Measurements from ENCODE around the gene CTSE. TPM values are rescaled to one million over a fixed set of nuclear protein-coding genes. Genes with fewer than 3 reads are reported as not detected.

Gene CTSE
- total and polyA plus RNA-seq, 3 experiments from 2014 or later, result not detected

DNA sequence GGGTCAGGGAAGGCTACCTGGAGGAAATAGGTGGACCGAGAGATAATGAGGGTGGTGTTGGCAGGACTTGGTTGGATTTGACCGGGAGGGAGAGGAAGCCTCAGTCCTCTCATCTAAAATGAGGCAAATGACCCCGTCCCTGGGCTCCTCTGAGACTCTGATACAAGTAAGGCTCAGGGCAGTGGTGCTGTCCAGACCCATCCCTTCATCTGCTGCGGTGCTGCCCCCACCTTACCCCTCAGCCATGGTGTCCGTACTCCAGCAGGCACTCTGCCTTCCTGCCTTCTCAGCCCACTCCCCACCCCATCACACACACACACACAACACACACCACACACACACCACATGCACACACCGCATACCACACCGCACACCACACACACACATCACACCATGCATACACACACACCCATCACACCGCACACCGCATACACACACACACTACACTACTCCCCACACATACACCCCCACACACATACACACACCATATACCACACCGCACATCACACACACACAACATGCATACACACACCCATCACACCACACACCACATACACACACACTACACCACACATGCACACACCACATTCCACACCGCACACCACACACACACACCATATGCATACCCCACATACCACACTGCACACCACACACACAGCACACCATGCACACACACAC lies 51.1 kb downstream of the CTSE start:
- Mint-ChIP-seq H3K9me3 (no peaks in the 10 kb centered on the region), H3K4me1 (no peaks in the 10 kb centered on the region), H3K27ac (peak overlapping the region in 1 of 8 donors; percentile 5), H3K27me3 (peaks cover 0 to 3% of the 10 kb centered on the region in 2 donors), H3K4me3 (no peak overlapping the region), H3K36me3 (no peaks in the 10 kb centered on the region)
- Histone ChIP-seq H3K9me3 (ENCODE audit: low read length) (no peaks in the 10 kb centered on the region), H3K4me1 (ENCODE audit: insufficient read depth, low read length) (no peaks in the 10 kb centered on the region), H3K4me3 (ENCODE audit: low read length) (no peak overlapping the region), H3K27me3 (ENCODE audit: insufficient read depth, low read length, poor library complexity, severe bottlenecking) (no peaks in the 10 kb centered on the region), H3K36me3 (ENCODE audit: insufficient read depth, low read length) (no peaks in the 10 kb centered on the region), H3K27ac (ENCODE audit: low read depth, low read length) (no peak overlapping the region)
- ChIA-PET CTCF (interaction anchor here (1.0 to 1.1 kb wide), 2 partner anchors 11 to 315 kb away, joined by 3 read pairs; no protein-coding TSS in a partner anchor), POLR2A (no interaction called here)
- DNase-seq, result no peak

DNA sequence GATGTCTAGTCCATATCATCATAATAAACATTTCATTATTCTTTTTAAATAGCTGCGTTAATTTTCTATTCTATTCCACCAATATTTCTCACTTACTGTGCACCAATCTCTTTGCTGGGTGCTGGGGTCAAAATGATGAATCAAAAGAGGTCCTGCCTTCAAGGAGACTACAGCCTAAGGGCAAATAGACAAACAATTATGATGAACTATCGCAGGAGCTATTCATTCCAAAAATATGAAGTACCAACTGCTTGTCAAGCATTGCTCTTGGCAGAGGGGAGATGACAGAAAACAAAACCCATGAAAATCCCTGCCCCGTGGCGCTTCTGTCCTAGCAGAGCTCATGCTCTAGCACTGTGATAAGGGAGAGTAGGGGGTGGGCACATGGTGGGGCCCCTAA lies 51.6 kb downstream of the CTSE start:
- Histone ChIP-seq H3K36me3 (ENCODE audit: insufficient read depth, low read length) (no peaks in the 10 kb centered on the region), H3K9me3 (ENCODE audit: low read length) (no peaks in the 10 kb centered on the region), H3K4me1 (ENCODE audit: insufficient read depth, low read length) (no peaks in the 10 kb centered on the region), H3K27ac (ENCODE audit: low read depth, low read length) (no peak overlapping the region), H3K27me3 (ENCODE audit: insufficient read depth, low read length, poor library complexity, severe bottlenecking) (no peaks in the 10 kb centered on the region), H3K4me3 (ENCODE audit: low read length) (no peak overlapping the region)
- H3K4me3 Mint-ChIP-seq, result no peak overlapping the region
- ChIA-PET CTCF (interaction anchor here (1.0 to 1.1 kb wide), 3 partner anchors 11 to 314 kb away, joined by 3 read pairs; no protein-coding TSS in a partner anchor), POLR2A (no interaction called here)
- H3K27me3 Mint-ChIP-seq, result no peaks in the 10 kb centered on the region
- no peaks in the 10 kb centered on the region for H3K4me1 Mint-ChIP-seq
- no peaks in the 10 kb centered on the region for H3K36me3 Mint-ChIP-seq
- DNase-seq, result no peak
- no peaks in the 10 kb centered on the region for H3K9me3 Mint-ChIP-seq
- no peak overlapping the region for H3K27ac Mint-ChIP-seq

DNA sequence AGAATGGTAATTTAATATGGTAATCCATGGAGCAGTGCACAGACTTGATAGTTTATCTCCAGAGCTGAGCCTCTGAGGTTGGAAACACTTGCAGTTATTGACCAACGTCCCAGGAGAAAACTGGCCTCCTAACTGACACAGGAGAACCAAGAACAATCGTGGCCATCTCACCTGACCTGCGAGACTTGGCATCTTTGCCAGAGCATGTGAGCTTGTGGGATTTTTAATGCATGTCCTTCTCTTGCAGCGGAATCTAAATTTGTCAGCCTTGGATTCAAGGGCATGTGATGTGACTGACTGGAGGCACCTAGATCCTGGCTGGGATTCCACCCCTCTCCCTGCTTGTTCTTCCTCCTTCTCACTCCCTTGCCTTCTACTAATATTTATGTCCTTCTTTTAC lies 52.6 kb downstream of the CTSE start:
- H3K9me3 Mint-ChIP-seq, result no peaks in the 10 kb centered on the region
- POLR2A ChIA-PET, result no interaction called here
- Histone ChIP-seq H3K36me3 (ENCODE audit: insufficient read depth, low read length) (no peaks in the 10 kb centered on the region), H3K27ac (ENCODE audit: low read depth, low read length) (no peak overlapping the region), H3K27me3 (ENCODE audit: insufficient read depth, low read length, poor library complexity, severe bottlenecking) (no peaks in the 10 kb centered on the region), H3K9me3 (ENCODE audit: low read length) (no peaks in the 10 kb centered on the region), H3K4me3 (ENCODE audit: low read length) (no peak overlapping the region), H3K4me1 (ENCODE audit: insufficient read depth, low read length) (no peaks in the 10 kb centered on the region)
- no peaks in the 10 kb centered on the region for H3K4me1 Mint-ChIP-seq
- H3K4me3 Mint-ChIP-seq, result no peak overlapping the region
- no peaks in the 10 kb centered on the region for H3K27me3 Mint-ChIP-seq
- CTCF ChIA-PET, result interaction anchor here (1.1 to 2.2 kb wide), 2 partner anchors 52 to 180 kb away, joined by 3 to 10 read pairs; no protein-coding TSS in a partner anchor
- no peaks in the 10 kb centered on the region for H3K36me3 Mint-ChIP-seq
- no peak overlapping the region for H3K27ac Mint-ChIP-seq
- DNase-seq, result no peak

DNA sequence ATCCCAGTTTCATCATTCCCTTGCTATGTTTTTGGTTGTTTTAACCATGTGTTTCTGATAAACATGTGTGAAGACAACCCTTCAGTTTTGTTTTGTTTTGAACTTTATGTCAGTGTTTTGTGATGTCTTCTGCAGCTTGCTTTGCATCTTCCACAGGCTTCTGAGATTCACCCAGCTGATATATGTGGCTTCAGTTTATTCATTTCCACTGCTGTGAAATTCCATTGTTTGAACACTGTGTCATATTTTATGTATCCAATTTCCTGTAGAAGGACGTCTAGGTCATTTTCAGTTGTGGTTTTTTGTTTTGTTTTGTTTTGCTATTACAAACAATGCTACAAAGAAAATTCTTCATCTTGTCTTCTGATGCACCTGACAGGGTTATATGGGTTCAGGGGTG lies 53.2 kb downstream of the CTSE start:
- no peaks in the 10 kb centered on the region for H3K9me3 ChIP-seq (ENCODE audit: low read length)
- Mint-ChIP-seq H3K4me3 (no peak overlapping the region), H3K27ac (peak overlapping the region in 1 of 8 donors; percentile 61), H3K36me3 (no peaks in the 10 kb centered on the region), H3K4me1 (no peaks in the 10 kb centered on the region), H3K27me3 (no peaks in the 10 kb centered on the region), H3K9me3 (no peaks in the 10 kb centered on the region)
- DNase-seq, result no peak
- H3K27ac ChIP-seq (ENCODE audit: low read depth, low read length), result no peak overlapping the region
- H3K4me1 ChIP-seq (ENCODE audit: insufficient read depth, low read length), result no peaks in the 10 kb centered on the region
- CTCF ChIA-PET, result interaction anchor here (2.2 kb wide), 1 partner anchor 179 kb away, joined by 10 read pairs; no protein-coding TSS in a partner anchor
- POLR2A ChIA-PET, result no interaction called here
- no peak overlapping the region for H3K4me3 ChIP-seq (ENCODE audit: low read length)
- H3K36me3 ChIP-seq (ENCODE audit: insufficient read depth, low read length), result no peaks in the 10 kb centered on the region
- no peaks in the 10 kb centered on the region for H3K27me3 ChIP-seq (ENCODE audit: insufficient read depth, low read length, poor library complexity, severe bottlenecking)

- Histone ChIP-seq H3K9me3 (ENCODE audit: low read length) (no peaks in the 10 kb centered on the region), H3K27me3 (ENCODE audit: insufficient read depth, low read length, poor library complexity, severe bottlenecking) (no peaks in the 10 kb centered on the region), H3K27ac (ENCODE audit: low read depth, low read length) (no peak overlapping the region), H3K4me1 (ENCODE audit: insufficient read depth, low read length) (no peaks in the 10 kb centered on the region), H3K4me3 (ENCODE audit: low read length) (no peak overlapping the region), H3K36me3 (ENCODE audit: insufficient read depth, low read length) (no peaks in the 10 kb centered on the region)
- DNase-seq, result no peak
- no peaks in the 10 kb centered on the region for H3K36me3 Mint-ChIP-seq
- CTCF ChIA-PET, result interaction anchor here (0.8 to 2.2 kb wide), 2 partner anchors 8 to 178 kb away, joined by 3 to 10 read pairs; no protein-coding TSS in a partner anchor
- no peaks in the 10 kb centered on the region for H3K9me3 Mint-ChIP-seq
- POLR2A ChIA-PET, result no interaction called here
- no peaks in the 10 kb centered on the region for H3K4me1 Mint-ChIP-seq
- H3K27ac Mint-ChIP-seq, result no peak overlapping the region
- H3K27me3 Mint-ChIP-seq, result no peaks in the 10 kb centered on the region
- H3K4me3 Mint-ChIP-seq, result no peak overlapping the region
These were observed 54.5 kb downstream of the CTSE start for GRCh38 chr1:205969229-205969628.

GRCh38 chr1:205967554-205968335 lies 56.0 kb downstream of the CTSE start:
- no peaks in the 10 kb centered on the region for H3K9me3 Mint-ChIP-seq
- Histone ChIP-seq H3K9me3 (ENCODE audit: low read length) (no peaks in the 10 kb centered on the region), H3K4me3 (ENCODE audit: low read length) (no peak overlapping the region), H3K27ac (ENCODE audit: low read depth, low read length) (no peak overlapping the region), H3K36me3 (ENCODE audit: insufficient read depth, low read length) (no peaks in the 10 kb centered on the region), H3K4me1 (ENCODE audit: insufficient read depth, low read length) (no peaks in the 10 kb centered on the region), H3K27me3 (ENCODE audit: insufficient read depth, low read length, poor library complexity, severe bottlenecking) (no peaks in the 10 kb centered on the region)
- H3K27me3 Mint-ChIP-seq, result no peaks in the 10 kb centered on the region
- no peak overlapping the region for H3K27ac Mint-ChIP-seq
- H3K4me1 Mint-ChIP-seq, result no peaks in the 10 kb centered on the region
- ChIA-PET POLR2A (no interaction called here), CTCF (interaction anchor here (2.6 kb wide), 1 partner anchor 9 kb away, joined by 14 read pairs; no protein-coding TSS in a partner anchor)
- DNase-seq, result no peak
- no peak overlapping the region for H3K4me3 Mint-ChIP-seq
- no peaks in the 10 kb centered on the region for H3K36me3 Mint-ChIP-seq

DNA sequence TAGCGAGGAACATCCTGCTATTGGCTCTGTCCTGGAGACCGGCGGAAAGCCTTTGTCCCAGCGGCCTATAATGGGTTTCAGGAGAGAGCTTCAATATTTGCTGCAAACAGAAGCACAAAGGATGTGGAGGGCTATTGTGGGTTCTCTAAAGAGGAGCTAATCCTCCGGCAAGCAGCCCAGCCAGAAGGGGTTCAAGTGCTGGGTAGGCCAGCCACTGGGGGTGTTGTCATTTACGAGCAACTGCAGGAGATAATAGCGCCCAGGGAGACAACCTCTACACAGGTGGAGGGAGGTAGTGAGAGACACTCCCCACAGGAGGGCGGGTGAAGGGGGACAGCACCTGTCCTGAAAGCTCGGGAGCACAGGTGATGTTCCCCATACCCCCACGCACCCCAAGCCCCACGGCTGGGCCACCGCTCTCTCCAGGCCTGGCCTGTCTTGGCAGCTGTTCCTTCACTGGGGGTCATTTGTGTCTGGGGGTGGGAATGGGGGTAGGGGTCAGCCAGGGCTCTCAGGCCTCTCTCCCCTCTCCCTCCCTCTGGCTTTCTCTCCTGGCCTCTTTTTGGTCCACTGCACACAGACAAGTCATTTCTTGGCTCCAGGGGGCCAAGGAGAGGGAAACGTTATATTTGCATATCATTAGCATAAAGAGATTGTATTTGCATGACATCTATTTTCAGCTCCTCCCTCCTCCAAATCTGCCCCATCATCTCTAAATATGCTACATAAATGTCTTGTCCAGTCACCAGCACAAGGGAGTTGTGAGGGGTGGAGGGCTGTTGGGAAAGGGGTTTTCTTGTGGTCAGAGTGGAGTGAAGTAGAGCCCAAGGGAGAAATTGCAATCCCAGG lies 58.4 kb downstream of the CTSE start:
- DNase-seq, result no peak
- H3K4me1 Mint-ChIP-seq, result no peaks in the 10 kb centered on the region
- Histone ChIP-seq H3K4me3 (ENCODE audit: low read length) (no peak overlapping the region), H3K9me3 (ENCODE audit: low read length) (no peaks in the 10 kb centered on the region), H3K27ac (ENCODE audit: low read depth, low read length) (no peak overlapping the region), H3K27me3 (ENCODE audit: insufficient read depth, low read length, poor library complexity, severe bottlenecking) (no peaks in the 10 kb centered on the region), H3K4me1 (ENCODE audit: insufficient read depth, low read length) (no peaks in the 10 kb centered on the region), H3K36me3 (ENCODE audit: insufficient read depth, low read length) (no peaks in the 10 kb centered on the region)
- H3K27ac Mint-ChIP-seq, result no peak overlapping the region
- H3K9me3 Mint-ChIP-seq, result no peaks in the 10 kb centered on the region
- CTCF ChIA-PET, result interaction anchor here (1.3 kb wide), 1 partner anchor 12 kb away, joined by 3 read pairs; no protein-coding TSS in a partner anchor
- no peak overlapping the region for H3K4me3 Mint-ChIP-seq
- peaks cover 3 to 9% of the 10 kb centered on the region in 2 donors for H3K27me3 Mint-ChIP-seq
- H3K36me3 Mint-ChIP-seq, result no peaks in the 10 kb centered on the region
- POLR2A ChIA-PET, result no interaction called here
